Liver (tissue), 9 donors: ENCODE data around the gene OSBP2. TPM values are rescaled to one million over a fixed set of nuclear protein-coding genes. Genes with fewer than 3 reads are reported as not detected.

Source experiments
- DNase-seq: peaks from one replicate; pipeline ENCODE4 v3.0.0-alpha.2; 2017; ENCODE audit warnings: low spot score
- H3K27ac ChIP-seq, 2 donors: one replicate each; pipeline ENCODE4 v1.7.0; 2013; ENCODE audit warnings: inconsistent platforms in 2 of 2, low read length in 2 of 2, control low read depth in 1 of 2, low read depth in 1 of 2, mild to moderate bottlenecking in 1 of 2
- H3K27me3 ChIP-seq, 4 donors: one replicate each; pipeline versions ENCODE4 v1.6.1 to v1.7.0; 2013; ENCODE audit warnings: low read length in 3 of 4, inconsistent platforms in 1 of 4, mild to moderate bottlenecking in 1 of 4, moderate library complexity in 1 of 4; ENCODE audit not compliant: control insufficient read depth in 4 of 4, insufficient read depth in 4 of 4
- H3K36me3 ChIP-seq, 4 donors: one replicate each; pipeline versions ENCODE4 v1.6.1 to v1.7.0; 2013; ENCODE audit warnings: low read length in 3 of 4, mild to moderate bottlenecking in 3 of 4, low read depth in 1 of 4, moderate library complexity in 1 of 4; ENCODE audit not compliant: control insufficient read depth in 4 of 4, insufficient read depth in 3 of 4
- H3K4me1 ChIP-seq, 4 donors: one replicate each; pipeline versions ENCODE4 v1.6.1 to v1.7.0; 2013; ENCODE audit warnings: low read length in 3 of 4, mild to moderate bottlenecking in 3 of 4, moderate library complexity in 1 of 4; ENCODE audit not compliant: control insufficient read depth in 4 of 4, insufficient read depth in 4 of 4
- H3K4me3 ChIP-seq, 3 donors: one replicate each; pipeline versions ENCODE4 v1.6.1 to v1.7.0; 2013; ENCODE audit warnings: low read length in 3 of 3, control low read depth in 1 of 3, low read depth in 1 of 3, mild to moderate bottlenecking in 1 of 3
- H3K9ac ChIP-seq, 2 donors: one replicate each; pipeline ENCODE4 v1.7.0; 2013; ENCODE audit warnings: low read length in 2 of 2, mild to moderate bottlenecking in 2 of 2, moderate library complexity in 2 of 2, control low read depth in 1 of 2, low read depth in 1 of 2
- H3K9me3 ChIP-seq, 4 donors: one replicate each; pipeline versions ENCODE4 v1.6.1 to v1.7.0; 2013; ENCODE audit warnings: low read length in 3 of 4; ENCODE audit not compliant: control insufficient read depth in 4 of 4
- CTCF ChIP-seq: fragments of 150-350 bp; IDR thresholded peaks from 2 replicates; pipeline ENCODE4 v1.5.1; 2017; ENCODE audit warnings: improper control_type of control experiment, low read depth, low read length; ENCODE audit not compliant: missing input control
- EGR1 ChIP-seq, 2 donors: IDR thresholded peaks; 2 replicates each; pipeline ENCODE4 v1.6.1; 2016 to 2018; ENCODE audit warnings: antibody characterized with exemption in 2 of 2, low read depth in 2 of 2
- FOXA1 ChIP-seq: IDR thresholded peaks from 2 replicates; pipeline ENCODE4 v1.6.1; 2016; ENCODE audit warnings: antibody characterized with exemption
- FOXA2 ChIP-seq: IDR thresholded peaks from 2 replicates; pipeline ENCODE4 v1.6.1; 2016; ENCODE audit warnings: antibody characterized with exemption
- GABPA ChIP-seq, 2 donors: IDR thresholded peaks in 1 of 2; conservative IDR thresholded peaks in 1 of 2; 2 replicates each; pipeline ENCODE4 v1.6.1; 2016; ENCODE audit warnings: antibody characterized with exemption in 2 of 2, mild to moderate bottlenecking in 1 of 2, moderate library complexity in 1 of 2
- HNF4A ChIP-seq, 2 donors: conservative IDR thresholded peaks; 2 replicates each; pipeline ENCODE4 v1.6.1; 2016; ENCODE audit warnings: antibody characterized with exemption in 2 of 2, mild to moderate bottlenecking in 2 of 2
- HNF4G ChIP-seq: IDR thresholded peaks from 2 replicates; pipeline ENCODE4 v1.6.1; 2016; ENCODE audit warnings: antibody characterized with exemption
- JUND ChIP-seq, 2 donors: IDR thresholded peaks; 2 replicates each; pipeline ENCODE4 v1.6.1; 2016; ENCODE audit warnings: antibody characterized with exemption in 2 of 2
- MAX ChIP-seq: IDR thresholded peaks from 2 replicates; pipeline ENCODE4 v1.6.1; 2016; ENCODE audit warnings: antibody characterized with exemption
- RAD21 ChIP-seq, 2 donors: IDR thresholded peaks; 2 replicates each; pipeline ENCODE4 v1.6.1; 2016; ENCODE audit warnings: antibody characterized with exemption in 2 of 2, mild to moderate bottlenecking in 2 of 2
- RXRA ChIP-seq, 2 donors: IDR thresholded peaks; 2 replicates each; pipeline ENCODE4 v1.6.1; 2017 to 2018; ENCODE audit warnings: antibody characterized with exemption in 2 of 2, mild to moderate bottlenecking in 1 of 2
- SP1 ChIP-seq: IDR thresholded peaks from 2 replicates; pipeline ENCODE4 v1.6.1; 2018; ENCODE audit warnings: antibody characterized with exemption, mild to moderate bottlenecking
- TAF1 ChIP-seq: conservative IDR thresholded peaks from 2 replicates; pipeline ENCODE4 v1.6.1; 2016; ENCODE audit warnings: antibody characterized with exemption, mild to moderate bottlenecking
- YY1 ChIP-seq: IDR thresholded peaks from 2 replicates; pipeline ENCODE4 v1.6.1; 2016; ENCODE audit warnings: antibody characterized with exemption, mild to moderate bottlenecking
- ZBTB33 ChIP-seq: IDR thresholded peaks from 2 replicates; pipeline ENCODE4 v1.6.1; 2016; ENCODE audit warnings: antibody characterized with exemption
- WGBS: extraction: QIAGEN DNeasy Blood & Tissue Kit; methylation state at CpG from one replicate; pipeline ENCODE4 v1.1.7; 2013; 5-methylcytosine and 5-hydroxymethylcytosine counted together
- polyA plus RNA-seq, 2 donors: library from polyadenylated mRNA; stranded (reverse) in 1 of 2; unstranded in 1 of 2; fragments of 200-250 nt in 1 of 2; fragments of >200 nt in 1 of 2; fragmentation: Nextera tagmentation in 1 of 2; extraction: Ambion mirVana in 1 of 2; gene quantifications; one replicate each; pipeline versions ENCODE4 v1.2.1 to v1.2.3, GENCODE V29; 2013 to 2015
- total RNA-seq, 2 donors: library from RNA; depleted of rRNA; stranded (reverse); fragments of >200 nt; gene quantifications; one replicate each; pipeline ENCODE4 v1.2.3, GENCODE V29; 2014
- donor health status: healthy.
- donor health status: healthy.
- donor health status: healthy.
- donor health status: healthy.
- donor health status: healthy.

OSBP2 gene
- total and polyA plus RNA-seq, 4 donors = 0.43 to 192 (median 0.86) TPM

- WGBS = 93% methylated on average over 5 of the region's 5 CpGs
- Histone ChIP-seq H3K4me3 (no peak overlapping the region), H3K27me3 (no peaks in the 10 kb centered on the region), H3K36me3 (no peaks in the 10 kb centered on the region), H3K9ac (no peak overlapping the region), H3K27ac (no peak overlapping the region), H3K4me1 (peaks cover 0 to 14% (median 9%) of the 10 kb centered on the region in 4 donors), H3K9me3 (no peaks in the 10 kb centered on the region)
- no peak for DNase-seq
- TF ChIP-seq YY1 (no peak), RAD21 (IDR thresholded peaks at IDR 0.05) (no peak), CTCF (no peak), MAX (no peak), HNF4G (no peak), TAF1 (no peak), EGR1 (IDR thresholded peaks at IDR 0.05; ENCODE audit: low read depth in 2 of 2) (no peak), GABPA (IDR thresholded peaks at IDR 0.05 in 1 of 2, conservative IDR thresholded peaks at IDR 0.05 in 1 of 2) (no peak), FOXA2 (no peak), RXRA (IDR thresholded peaks at IDR 0.05) (no peak), HNF4A (conservative IDR thresholded peaks at IDR 0.05) (no peak), FOXA1 (no peak), SP1 (no peak), ZBTB33 (no peak), JUND (IDR thresholded peaks at IDR 0.05) (no peak)
Observed at GRCh38 chr22:30880847-30881246, 186.2 kb downstream of the OSBP2 start.

- DNase-seq = peak; percentile 90
- H3K9me3 ChIP-seq = no peaks in the 10 kb centered on the region
- no peaks in the 10 kb centered on the region for H3K36me3 ChIP-seq
- H3K27ac ChIP-seq = no peak overlapping the region
- H3K9ac ChIP-seq = no peak overlapping the region
- 69% methylated on average over 14 of the region's 14 CpGs for WGBS
- H3K4me1 ChIP-seq = peaks cover 0 to 14% (median 9%) of the 10 kb centered on the region in 4 donors
- H3K27me3 ChIP-seq = no peaks in the 10 kb centered on the region
- no peak overlapping the region for H3K4me3 ChIP-seq
- TF ChIP-seq HNF4G (peak; percentile 30), HNF4A (conservative IDR thresholded peaks at IDR 0.05) (peak; percentile 40 to 79), ZBTB33 (no peak), MAX (no peak), RXRA (IDR thresholded peaks at IDR 0.05) (peak in 1 of 2 donors; percentile 86), SP1 (peak; percentile 63)
Observed at GRCh38 chr22:30881361-30882183, 186.9 kb downstream of the OSBP2 start.
